DMS 273 treated with DMSO at 0.1 percent for 48 hours (cell line): Measurements from ENCODE around the gene CTNNBL1.
A peak's percentile ranks its signal among the peaks of the same experiment; 100 is the strongest.
"Not testable (repeated sequence)": the region's sequence is repeated elsewhere in the genome, so short reads cannot be mapped to it uniquely, and the experiment has no call there.

Source experiments
- DNase-seq: peaks from one replicate; lab custom pipeline; 2025; lab: John Stamatoyannopoulos, UW

CTNNBL1 gene

GRCh38 chr20:37693635-37694626 is at the start of gene CTNNBL1:
CTNNBL1 (plus strand) TSS chr20:37694030; CDS start chr20:37694123, 93 bp downstream.
- DNase-seq = peak; percentile 89

GRCh38 chr20:37644605-37645004 is 49.2 kb upstream of the CTNNBL1 start:
- no peak for DNase-seq

GRCh38 chr20:37647946-37648345 is 45.9 kb upstream of the CTNNBL1 start:
- no peak for DNase-seq

GRCh38 chr20:37649017-37649416 is 44.8 kb upstream of the CTNNBL1 start:
- no peak for DNase-seq

- DNase-seq = no peak
Measured at GRCh38 chr20:37649676-37650370, 44.0 kb upstream of the CTNNBL1 start.

- DNase-seq = no peak
Measured at GRCh38 chr20:37650661-37651060, 43.2 kb upstream of the CTNNBL1 start.

- peak; percentile 46 for DNase-seq
Measured at GRCh38 chr20:37651932-37652331, 41.9 kb upstream of the CTNNBL1 start.

- DNase-seq = no peak
Measured at GRCh38 chr20:37656945-37657344, 36.9 kb upstream of the CTNNBL1 start.

- DNase-seq = peak; percentile 4
Measured at GRCh38 chr20:37657924-37658804, 35.7 kb upstream of the CTNNBL1 start.

- DNase-seq = no peak
Measured at GRCh38 chr20:37661519-37661918, 32.3 kb upstream of the CTNNBL1 start.

- DNase-seq = no peak
Measured at GRCh38 chr20:37662308-37662707, 31.5 kb upstream of the CTNNBL1 start.

GRCh38 chr20:37664595-37664994 is 29.2 kb upstream of the CTNNBL1 start:
- DNase-seq = not testable (repeated sequence)

- no peak for DNase-seq
Measured at GRCh38 chr20:37668166-37668565, 25.7 kb upstream of the CTNNBL1 start.

- DNase-seq = no peak
Measured at GRCh38 chr20:37669062-37669772, 24.6 kb upstream of the CTNNBL1 start.

- no peak for DNase-seq
Measured at GRCh38 chr20:37669773-37670236, 24.0 kb upstream of the CTNNBL1 start.

GRCh38 chr20:37670351-37670791 is 23.5 kb upstream of the CTNNBL1 start:
- peak; percentile 55 for DNase-seq

- no peak for DNase-seq
Measured at GRCh38 chr20:37672143-37672542, 21.7 kb upstream of the CTNNBL1 start.

GRCh38 chr20:37673444-37673843 is 20.4 kb upstream of the CTNNBL1 start:
- no peak for DNase-seq

- no peak for DNase-seq
Measured at GRCh38 chr20:37676440-37676839, 17.4 kb upstream of the CTNNBL1 start.

- DNase-seq = no peak
Measured at GRCh38 chr20:37677969-37678861, 15.6 kb upstream of the CTNNBL1 start.
